Stimulated activated naive CD4-positive, alpha-beta T cell (primary cell): ENCODE results near the gene HOXC6.

Source experiments
- DNase-seq, 6 experiments: peaks; one replicate each; lab custom pipeline; 2025; lab: John Stamatoyannopoulos, UW

The HOXC6 gene

GRCh38 chr12:54015018-54015931, 13.0 kb upstream of the HOXC6 start:
- DNase-seq, result no peak

- no peak for DNase-seq
Observed at GRCh38 chr12:54016051-54016450, 12.2 kb upstream of the HOXC6 start.

- DNase-seq, result no peak
Observed at GRCh38 chr12:54016478-54016964, 11.7 kb upstream of the HOXC6 start.

- no peak for DNase-seq
Observed at GRCh38 chr12:54017027-54017788, 11.0 kb upstream of the HOXC6 start.

- peak; percentile 28 to 65 (median 58) for DNase-seq
Observed at GRCh38 chr12:54017878-54018467, 10.3 kb upstream of the HOXC6 start.

GRCh38 chr12:54018468-54018984, 9.7 kb upstream of the HOXC6 start:
- DNase-seq, result no peak

GRCh38 chr12:54019091-54019811, 9.0 kb upstream of the HOXC6 start:
- DNase-seq, result no peak

GRCh38 chr12:54019924-54020590, 8.2 kb upstream of the HOXC6 start:
- no peak for DNase-seq

- no peak for DNase-seq
Observed at GRCh38 chr12:54020591-54021405, 7.4 kb upstream of the HOXC6 start.

GRCh38 chr12:54021432-54022013, 6.7 kb upstream of the HOXC6 start:
- no peak for DNase-seq

GRCh38 chr12:54022960-54023884, 5.0 kb upstream of the HOXC6 start:
- no peak for DNase-seq

GRCh38 chr12:54024127-54024526, 4.1 kb upstream of the HOXC6 start:
- no peak for DNase-seq

GRCh38 chr12:54024581-54025305, 3.5 kb upstream of the HOXC6 start:
- no peak for DNase-seq

GRCh38 chr12:54025499-54026405, 2.5 kb upstream of the HOXC6 start:
- DNase-seq, result no peak

- DNase-seq, result no peak
Observed at GRCh38 chr12:54026640-54027441, 1.4 kb upstream of the HOXC6 start.

GRCh38 chr12:54027442-54027786, 826 bp upstream of the HOXC6 start:
- DNase-seq, result no peak
